Measurements from ENCODE around the gene LECT2. TPM values are rescaled to one million over a fixed set of nuclear protein-coding genes. Genes with fewer than 3 reads are reported as not detected.

The LECT2 gene
- total RNA-seq, 1 donor from 2014 or later: not detected

- peaks cover 28% of the 10 kb centered on the region for H3K4me1 Mint-ChIP-seq
- no peak for TF ChIP-seq CTCF (IDR thresholded peaks at IDR 0.05; ENCODE audit: unreplicated experiment)
- no peak for DNase-seq (ENCODE audit: low spot score in 2 of 2, unreplicated experiment in 2 of 2)
- H3K27ac Mint-ChIP-seq: no peak overlapping the region
- no peak overlapping the region for H3K4me3 Mint-ChIP-seq
- peaks cover 8% of the 10 kb centered on the region for H3K9me3 Mint-ChIP-seq
- no peaks in the 10 kb centered on the region for H3K36me3 Mint-ChIP-seq
- no peaks in the 10 kb centered on the region for H3K27me3 Mint-ChIP-seq (ENCODE audit: low read depth)
These were observed 33.8 kb upstream of the LECT2 start for GRCh38 chr5:135988546-135988945.

GRCh38 chr5:135986891-135987401, 32.2 kb upstream of the LECT2 start:
- no peak overlapping the region for H3K27ac Mint-ChIP-seq
- DNase-seq (ENCODE audit: low spot score in 2 of 2, unreplicated experiment in 2 of 2): no peak
- TF ChIP-seq CTCF (IDR thresholded peaks at IDR 0.05; ENCODE audit: unreplicated experiment): no peak
- H3K27me3 Mint-ChIP-seq (ENCODE audit: low read depth): no peaks in the 10 kb centered on the region
- H3K36me3 Mint-ChIP-seq: no peaks in the 10 kb centered on the region
- peaks cover 17% of the 10 kb centered on the region for H3K4me1 Mint-ChIP-seq
- no peak overlapping the region for H3K4me3 Mint-ChIP-seq
- peaks cover 11% of the 10 kb centered on the region for H3K9me3 Mint-ChIP-seq

- no peak for DNase-seq (ENCODE audit: low spot score in 2 of 2, unreplicated experiment in 2 of 2)
- Mint-ChIP-seq H3K4me1 (peaks cover 12% of the 10 kb centered on the region), H3K36me3 (no peaks in the 10 kb centered on the region), H3K4me3 (no peak overlapping the region), H3K27me3 (ENCODE audit: low read depth) (no peaks in the 10 kb centered on the region), H3K27ac (no peak overlapping the region), H3K9me3 (peaks cover 11% of the 10 kb centered on the region)
- TF ChIP-seq CTCF (IDR thresholded peaks at IDR 0.05; ENCODE audit: unreplicated experiment): no peak
These were observed 31.6 kb upstream of the LECT2 start for GRCh38 chr5:135986401-135986800.

- no peak for DNase-seq (ENCODE audit: low spot score in 2 of 2, unreplicated experiment in 2 of 2)
- Mint-ChIP-seq H3K27me3 (ENCODE audit: low read depth) (no peaks in the 10 kb centered on the region), H3K27ac (no peak overlapping the region), H3K9me3 (peaks cover 11% of the 10 kb centered on the region), H3K4me3 (no peak overlapping the region), H3K4me1 (peaks cover 9% of the 10 kb centered on the region), H3K36me3 (no peaks in the 10 kb centered on the region)
- no peak for TF ChIP-seq CTCF (IDR thresholded peaks at IDR 0.05; ENCODE audit: unreplicated experiment)
These were observed 31.2 kb upstream of the LECT2 start for GRCh38 chr5:135985951-135986350.

- Mint-ChIP-seq H3K36me3 (no peaks in the 10 kb centered on the region), H3K4me1 (peaks cover 8% of the 10 kb centered on the region), H3K27me3 (ENCODE audit: low read depth) (peaks cover 10% of the 10 kb centered on the region), H3K27ac (no peak overlapping the region), H3K4me3 (no peak overlapping the region), H3K9me3 (peaks cover 3% of the 10 kb centered on the region)
- no peak for TF ChIP-seq CTCF (IDR thresholded peaks at IDR 0.05; ENCODE audit: unreplicated experiment)
- DNase-seq (ENCODE audit: low spot score in 2 of 2, unreplicated experiment in 2 of 2): no peak
These were observed 25.8 kb upstream of the LECT2 start for GRCh38 chr5:135980620-135981019.

GRCh38 chr5:135979510-135979909, 24.7 kb upstream of the LECT2 start:
- Mint-ChIP-seq H3K27ac (no peak overlapping the region), H3K27me3 (ENCODE audit: low read depth) (peaks cover 10% of the 10 kb centered on the region), H3K4me1 (peaks cover 17% of the 10 kb centered on the region), H3K9me3 (peaks cover 3% of the 10 kb centered on the region), H3K4me3 (no peak overlapping the region), H3K36me3 (no peaks in the 10 kb centered on the region)
- DNase-seq (ENCODE audit: low spot score in 2 of 2, unreplicated experiment in 2 of 2): no peak
- TF ChIP-seq CTCF (IDR thresholded peaks at IDR 0.05; ENCODE audit: unreplicated experiment): no peak

All from mesothelial cell of epicardium (in vitro differentiated cells).